Activated B cell treated with CpG ODN at 0.5 μM for 24 hours (primary cell): ENCODE results near the gene SASH3. TPM values are rescaled to one million over a fixed set of nuclear protein-coding genes. Genes with fewer than 3 reads are reported as not detected.
A peak's percentile ranks its signal among the peaks of the same experiment; 100 is the strongest.

ENCODE experiments used
- ATAC-seq: fragments of 200-7000 bp; cut with Tn5 transposase; one replicate; pipeline ENCODE4 v1.10.0; 2021; ENCODE audit warnings: low read depth, mild to moderate bottlenecking, moderate library complexity
- CTCF ChIA-PET: fragments of 350-600 bp; sonication (Branson Sonifier 250); formaldehyde crosslinking; loops from one replicate; lab custom pipeline; 2021; ENCODE audit warnings: antibody characterized with exemption; lab: Charles Lee
- POLR2A ChIA-PET: fragments of 350-600 bp; sonication (Branson Sonifier 250); formaldehyde crosslinking; loops from one replicate; lab custom pipeline; 2021; ENCODE audit warnings: antibody characterized with exemption; lab: Charles Lee
- DNase-seq: peaks from one replicate; pipeline ENCODE4 v3.0.0; 2022
- H3K27ac Mint-ChIP-seq: one replicate; pipeline ENCODE4 v1.8.0; 2020; ENCODE audit warnings: mixed read lengths
- H3K27me3 Mint-ChIP-seq: one replicate; pipeline ENCODE4 v1.8.0; 2021; ENCODE audit warnings: mixed read lengths
- H3K36me3 Mint-ChIP-seq: one replicate; pipeline ENCODE4 v1.8.0; 2021; ENCODE audit warnings: low read depth, mixed read lengths
- H3K4me1 Mint-ChIP-seq: one replicate; pipeline ENCODE4 v1.8.0; 2021; ENCODE audit warnings: mixed read lengths
- H3K4me3 Mint-ChIP-seq: one replicate; pipeline ENCODE4 v1.8.0; 2020; ENCODE audit warnings: mild to moderate bottlenecking, mixed read lengths
- H3K9me3 Mint-ChIP-seq: one replicate; pipeline ENCODE4 v1.8.0; 2020; ENCODE audit warnings: mixed read lengths
- intact Hi-C: fragments of 100-400 bp; cut with micrococcal nuclease; formaldehyde crosslinking; loops from one replicate; pipeline ENCODE4 v1.15.1; 2024
- total RNA-seq: library from RNA; stranded (reverse); gene quantifications from 2 replicates; pipeline ENCODE4 v1.2.3, GENCODE V29; 2022
- TF ChIP-seq, protein P1 (sequence below): fragments of 200-600 bp; IDR thresholded peaks from one replicate; pipeline ENCODE4 v1.8.0; 2022; ENCODE audit warnings: antibody characterized with exemption, mild to moderate bottlenecking

SASH3 gene
- total RNA-seq, 1 donor from 2014 or later: 209 TPM

DNA sequence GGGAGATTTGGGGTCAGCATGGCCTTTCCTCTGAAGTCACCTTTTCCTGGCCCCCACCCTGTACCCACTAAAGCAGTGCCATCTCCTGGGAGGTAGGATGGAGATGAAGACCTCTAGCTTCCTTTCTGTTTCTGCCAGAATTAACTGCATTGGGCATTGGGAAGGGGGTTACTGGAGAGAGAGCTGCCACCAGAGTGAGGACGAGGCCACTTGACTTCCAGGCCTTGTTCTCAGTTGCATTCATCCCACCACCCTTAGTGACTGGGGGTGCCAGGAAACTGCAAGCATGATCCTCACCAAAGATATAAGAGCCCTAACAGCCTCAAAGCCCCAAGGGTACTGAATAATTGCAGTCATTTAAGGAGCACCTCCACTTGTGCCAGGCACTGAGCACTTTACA is 15.8 kb downstream of the SASH3 start:
- Mint-ChIP-seq H3K36me3 (peaks cover 66% of the 10 kb centered on the region), H3K4me1 (peaks cover 8% of the 10 kb centered on the region), H3K27me3 (no peaks in the 10 kb centered on the region), H3K27ac (peak overlapping the region; percentile 70), H3K4me3 (no peak overlapping the region), H3K9me3 (no peaks in the 10 kb centered on the region)
- TF ChIP-seq, protein P1, sequence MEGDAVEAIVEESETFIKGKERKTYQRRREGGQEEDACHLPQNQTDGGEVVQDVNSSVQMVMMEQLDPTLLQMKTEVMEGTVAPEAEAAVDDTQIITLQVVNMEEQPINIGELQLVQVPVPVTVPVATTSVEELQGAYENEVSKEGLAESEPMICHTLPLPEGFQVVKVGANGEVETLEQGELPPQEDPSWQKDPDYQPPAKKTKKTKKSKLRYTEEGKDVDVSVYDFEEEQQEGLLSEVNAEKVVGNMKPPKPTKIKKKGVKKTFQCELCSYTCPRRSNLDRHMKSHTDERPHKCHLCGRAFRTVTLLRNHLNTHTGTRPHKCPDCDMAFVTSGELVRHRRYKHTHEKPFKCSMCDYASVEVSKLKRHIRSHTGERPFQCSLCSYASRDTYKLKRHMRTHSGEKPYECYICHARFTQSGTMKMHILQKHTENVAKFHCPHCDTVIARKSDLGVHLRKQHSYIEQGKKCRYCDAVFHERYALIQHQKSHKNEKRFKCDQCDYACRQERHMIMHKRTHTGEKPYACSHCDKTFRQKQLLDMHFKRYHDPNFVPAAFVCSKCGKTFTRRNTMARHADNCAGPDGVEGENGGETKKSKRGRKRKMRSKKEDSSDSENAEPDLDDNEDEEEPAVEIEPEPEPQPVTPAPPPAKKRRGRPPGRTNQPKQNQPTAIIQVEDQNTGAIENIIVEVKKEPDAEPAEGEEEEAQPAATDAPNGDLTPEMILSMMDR: no peak
- CTCF ChIA-PET: interaction anchor here (0.8 to 1.2 kb wide), 3 partner anchors 40 to 159 kb away, joined by 3 read pairs; partner anchors contain the start of gene XPNPEP2
- DNase-seq (no peak), ATAC-seq (no peak)
- intact Hi-C loops: no loop called here
- POLR2A ChIA-PET: interaction anchor here (0.9 to 4.0 kb wide), 5 partner anchors 10 to 40 kb away, joined by 3 to 22 read pairs (median 4); no protein-coding TSS in a partner anchor

DNA sequence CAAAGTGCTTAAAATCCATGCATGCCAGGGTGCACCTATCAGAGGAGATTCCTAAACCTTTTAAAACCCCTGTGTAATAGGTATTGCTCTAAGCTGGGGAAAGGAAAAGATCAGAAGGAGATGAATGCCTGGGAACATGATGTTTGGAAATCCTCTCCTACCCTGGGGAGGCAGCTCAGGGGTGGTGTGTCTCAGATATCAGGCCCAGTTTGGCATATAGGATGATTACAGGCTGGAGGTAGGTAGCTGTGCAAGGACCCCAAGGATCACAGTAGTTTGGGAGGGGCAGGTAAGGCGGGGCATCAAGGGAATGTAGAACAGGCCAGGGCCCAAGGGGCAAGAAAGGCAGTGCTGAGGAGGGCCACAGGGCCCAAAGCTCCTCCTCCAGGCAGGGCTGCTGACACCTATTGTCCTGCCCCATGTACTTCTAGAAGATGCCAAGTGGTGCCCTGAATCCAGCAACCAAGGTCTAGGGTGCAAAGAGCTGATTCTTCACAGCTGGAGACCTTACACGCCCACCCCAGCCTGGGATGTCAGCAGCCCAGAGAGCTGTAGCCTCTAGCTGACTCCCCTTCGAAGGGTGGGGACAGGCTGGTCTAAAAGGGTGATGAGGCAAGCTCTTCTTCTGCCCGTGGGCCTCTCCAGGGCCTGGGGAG is 17.6 kb downstream of the SASH3 start:
- ATAC-seq (no peak), DNase-seq (no peak)
- ChIA-PET POLR2A (interaction anchor here (1.0 to 3.5 kb wide), 5 partner anchors 14 to 60 kb away, joined by 3 to 21 read pairs (median 3); partner anchors contain the start of gene SASH3), CTCF (no interaction called here)
- Mint-ChIP-seq H3K27me3 (no peaks in the 10 kb centered on the region), H3K4me1 (peaks cover 8% of the 10 kb centered on the region), H3K9me3 (no peaks in the 10 kb centered on the region), H3K27ac (peak overlapping the region; percentile 50), H3K4me3 (no peak overlapping the region), H3K36me3 (peaks cover 54% of the 10 kb centered on the region)
- intact Hi-C loops: no loop called here
- TF ChIP-seq, protein P1: no peak

DNA sequence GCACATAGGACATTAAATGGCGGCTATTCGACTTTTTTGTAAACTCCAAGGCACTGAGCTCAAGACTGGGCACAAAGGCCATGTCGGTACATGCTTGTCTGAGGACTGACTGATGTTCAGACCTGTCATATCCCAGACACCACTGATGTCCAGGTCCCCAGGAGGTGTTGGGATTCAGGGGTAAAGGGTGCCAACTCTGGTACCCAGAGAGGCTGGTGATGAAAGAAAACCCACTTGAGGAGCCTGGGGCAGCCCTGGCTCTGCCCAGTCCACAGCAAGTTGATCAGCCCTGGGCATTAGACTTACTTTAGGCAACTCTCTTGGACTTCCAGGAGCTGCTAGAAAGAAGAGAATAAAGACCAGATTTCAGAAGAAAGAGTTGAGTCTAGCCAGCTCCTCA is 18.7 kb downstream of the SASH3 start:
- TF ChIP-seq, protein P1: no peak
- no peak for ATAC-seq
- Mint-ChIP-seq H3K4me1 (peaks cover 8% of the 10 kb centered on the region), H3K27ac (peak overlapping the region; percentile 41), H3K36me3 (peaks cover 47% of the 10 kb centered on the region), H3K4me3 (no peak overlapping the region), H3K27me3 (no peaks in the 10 kb centered on the region), H3K9me3 (no peaks in the 10 kb centered on the region)
- ChIA-PET CTCF (no interaction called here), POLR2A (interaction anchor here (1.0 to 3.5 kb wide), 5 partner anchors 11 to 41 kb away, joined by 3 to 21 read pairs (median 3); partner anchors contain the start of gene SASH3)
- DNase-seq: no peak
- intact Hi-C loops: no loop called here

DNA sequence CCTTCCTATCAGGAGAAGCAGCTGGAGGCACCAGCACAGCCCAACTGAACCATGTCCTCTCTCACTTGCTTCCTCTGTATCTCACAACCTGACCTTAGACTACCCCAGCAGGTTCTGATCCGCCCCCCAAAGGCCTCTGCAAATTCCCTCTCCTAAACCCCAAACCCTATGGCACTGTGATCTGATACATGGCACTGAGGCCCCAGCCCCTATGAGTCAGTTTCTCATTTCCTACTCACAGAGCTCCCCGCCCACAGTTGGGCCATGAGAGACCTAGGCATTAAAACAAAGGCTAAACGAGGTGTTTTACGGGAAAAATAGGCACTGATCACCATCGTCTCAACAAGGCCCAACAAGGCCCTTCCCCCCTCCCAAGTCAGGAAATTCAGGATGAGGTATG is 19.1 kb downstream of the SASH3 start:
- TF ChIP-seq, protein P1: no peak
- POLR2A ChIA-PET: interaction anchor here (1.0 to 3.5 kb wide), 5 partner anchors 12 to 41 kb away, joined by 3 to 21 read pairs (median 3); partner anchors contain the start of gene SASH3
- CTCF ChIA-PET: no interaction called here
- peaks cover 8% of the 10 kb centered on the region for H3K4me1 Mint-ChIP-seq
- DNase-seq (no peak), ATAC-seq (no peak)
- H3K9me3 Mint-ChIP-seq: no peaks in the 10 kb centered on the region
- intact Hi-C loops: no loop called here
- H3K27ac Mint-ChIP-seq: peak overlapping the region; percentile 41
- peaks cover 44% of the 10 kb centered on the region for H3K36me3 Mint-ChIP-seq
- H3K4me3 Mint-ChIP-seq: no peak overlapping the region
- H3K27me3 Mint-ChIP-seq: no peaks in the 10 kb centered on the region

DNA sequence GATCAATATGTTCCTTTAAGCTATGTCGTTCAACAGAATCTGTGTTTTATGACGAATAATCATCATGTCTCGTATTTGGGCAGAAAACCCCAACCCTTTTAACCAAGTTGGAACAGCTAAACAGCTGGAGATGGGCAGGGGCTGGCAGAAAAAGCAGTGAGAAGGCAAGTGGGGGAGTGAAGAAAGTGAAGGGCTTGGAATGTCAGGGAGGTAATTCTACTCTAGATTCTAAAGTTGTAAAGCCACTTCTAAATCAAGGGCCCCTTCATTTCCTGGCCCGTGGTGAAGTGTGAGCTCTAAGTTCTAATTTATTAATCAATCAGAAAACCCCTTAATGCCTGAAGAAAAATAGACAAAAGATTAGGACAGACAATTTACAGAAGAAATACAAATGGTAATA is 20.4 kb downstream of the SASH3 start:
- H3K27ac Mint-ChIP-seq: no peak overlapping the region
- POLR2A ChIA-PET: interaction anchor here (1.6 to 3.5 kb wide), 2 partner anchors 20 to 122 kb away, joined by 3 to 21 read pairs; partner anchors contain the start of gene SASH3
- CTCF ChIA-PET: no interaction called here

More for the DNA sequence above, 20.4 kb downstream of the SASH3 start:
- TF ChIP-seq, protein P1: no peak
- H3K36me3 Mint-ChIP-seq: peaks cover 32% of the 10 kb centered on the region
- intact Hi-C loops: no loop called here
- no peaks in the 10 kb centered on the region for H3K9me3 Mint-ChIP-seq
- H3K4me1 Mint-ChIP-seq: peaks cover 10% of the 10 kb centered on the region
- no peaks in the 10 kb centered on the region for H3K27me3 Mint-ChIP-seq
- no peak overlapping the region for H3K4me3 Mint-ChIP-seq
- DNase-seq: no peak
- ATAC-seq: no peak
